AML-193 (cell line): ENCODE data around the gene DDX49.
"Not testable (repeated sequence)": the region's sequence is repeated elsewhere in the genome, so short reads cannot be mapped to it uniquely, and the experiment has no call there.

Source experiments
- DNase-seq, 2 experiments: peaks; one replicate each; lab custom pipeline; 2025; lab: John Stamatoyannopoulos, UW

DDX49 gene

GRCh38 chr19:18910801-18911436 is 8.6 kb upstream of the DDX49 start:
- DNase-seq = no peak

- DNase-seq = no peak
Observed at GRCh38 chr19:18912933-18913332, 6.6 kb upstream of the DDX49 start.

- no peak for DNase-seq
Observed at GRCh38 chr19:18913466-18913865, 6.0 kb upstream of the DDX49 start.

- DNase-seq = peak; percentile 43 to 44
Observed at GRCh38 chr19:18915639-18916038, 3.9 kb upstream of the DDX49 start.

GRCh38 chr19:18917593-18917992 is 1.9 kb upstream of the DDX49 start:
- DNase-seq = not testable (repeated sequence)

GRCh38 chr19:18919900-18920214 is 342 bp downstream of the DDX49 start:
- no peak for DNase-seq

GRCh38 chr19:18920400-18920799 is 885 bp downstream of the DDX49 start:
- DNase-seq = no peak

GRCh38 chr19:18921593-18921992 is 2.1 kb downstream of the DDX49 start:
- no peak for DNase-seq

GRCh38 chr19:18922228-18922985 is 2.9 kb downstream of the DDX49 start:
- no peak for DNase-seq

GRCh38 chr19:18924684-18925213 is 5.2 kb downstream of the DDX49 start:
- DNase-seq = no peak

GRCh38 chr19:18928018-18928805 is 8.7 kb downstream of the DDX49 start:
- DNase-seq = no peak

GRCh38 chr19:18929311-18929710 is 9.8 kb downstream of the DDX49 start:
- no peak for DNase-seq

GRCh38 chr19:18931316-18932162 is 12.0 kb downstream of the DDX49 start:
- no peak for DNase-seq

GRCh38 chr19:18932216-18932841 is 12.8 kb downstream of the DDX49 start:
- DNase-seq = no peak

GRCh38 chr19:18933297-18933696 is 13.8 kb downstream of the DDX49 start:
- no peak for DNase-seq

GRCh38 chr19:18939163-18939562 is 19.6 kb downstream of the DDX49 start:
- DNase-seq = no peak

GRCh38 chr19:18939922-18940768 is 20.6 kb downstream of the DDX49 start:
- DNase-seq = peak; percentile 15 to 40

- DNase-seq = peak; percentile 23 to 32
Observed at GRCh38 chr19:18940769-18941627, 21.5 kb downstream of the DDX49 start, which contains the start of gene HOMER3. HOMER3 (minus strand) TSS chr19:18941217; CDS start chr19:18938982, 2,235 bp downstream.

- no peak for DNase-seq
Observed at GRCh38 chr19:18941628-18942354, 22.3 kb downstream of the DDX49 start.
